Stimulated activated CD4-positive, alpha-beta T cell treated with anti-CD3 and anti-CD28 coated beads, Interleukin-1b, Interleukin-23, amount 100 ng/mL, for 1 hour (primary cell): ENCODE data around the gene CFAP52.
"Not testable (repeated sequence)": the region's sequence is repeated elsewhere in the genome, so short reads cannot be mapped to it uniquely, and the experiment has no call there.

ENCODE experiments used
- DNase-seq, 2 donors: peaks; one replicate each; pipeline ENCODE4 v3.0.0-alpha.2; 2020; ENCODE audit warnings: low read depth in 2 of 2

The CFAP52 gene

DNA sequence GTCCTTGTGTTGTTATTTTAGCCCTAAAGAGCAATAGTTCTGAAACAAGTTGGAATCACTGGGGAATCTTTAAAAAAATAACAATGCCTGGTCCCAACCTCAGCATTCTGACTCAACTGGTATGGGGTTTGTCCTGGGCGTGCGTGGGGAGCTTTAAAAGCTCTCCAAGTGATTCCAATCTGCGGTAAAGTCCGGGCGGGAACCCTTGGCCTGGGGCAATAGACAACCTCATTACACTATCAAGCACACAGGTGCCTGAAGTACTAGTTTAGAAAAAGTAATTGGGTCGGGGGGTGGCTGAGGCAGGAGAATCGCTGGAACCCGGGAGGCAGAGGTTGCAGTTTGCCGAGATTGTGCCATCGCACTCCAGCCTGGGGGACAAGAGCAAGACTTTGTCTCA is 5.2 kb upstream of the CFAP52 start:
- no peak for DNase-seq

GRCh38 chr17:9575381-9576101 is 901 bp upstream of the CFAP52 start, which contains the start of gene STX8:
Gene STX8 (minus strand): TSS chr17:9575820. CDS start chr17:9575808, 12 bp downstream.
- peak; percentile 35 to 69 for DNase-seq

DNA sequence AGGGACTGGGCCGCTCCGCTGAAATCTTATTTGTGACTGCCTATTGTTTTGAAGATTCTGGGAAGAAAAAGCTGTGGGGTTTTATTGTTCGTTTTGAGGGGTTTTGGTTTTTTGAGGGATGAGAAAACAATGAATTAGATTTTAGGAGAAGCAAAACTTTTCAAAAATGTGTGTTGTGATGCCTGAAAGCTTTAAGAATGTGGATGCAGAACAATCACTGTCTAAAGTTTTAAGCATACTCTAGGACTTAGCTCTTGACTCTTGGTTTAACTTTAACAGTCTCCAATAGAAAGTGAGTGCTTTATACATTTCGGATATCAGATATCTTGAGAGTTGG is 899 bp downstream of the CFAP52 start:
- DNase-seq, result no peak

DNA sequence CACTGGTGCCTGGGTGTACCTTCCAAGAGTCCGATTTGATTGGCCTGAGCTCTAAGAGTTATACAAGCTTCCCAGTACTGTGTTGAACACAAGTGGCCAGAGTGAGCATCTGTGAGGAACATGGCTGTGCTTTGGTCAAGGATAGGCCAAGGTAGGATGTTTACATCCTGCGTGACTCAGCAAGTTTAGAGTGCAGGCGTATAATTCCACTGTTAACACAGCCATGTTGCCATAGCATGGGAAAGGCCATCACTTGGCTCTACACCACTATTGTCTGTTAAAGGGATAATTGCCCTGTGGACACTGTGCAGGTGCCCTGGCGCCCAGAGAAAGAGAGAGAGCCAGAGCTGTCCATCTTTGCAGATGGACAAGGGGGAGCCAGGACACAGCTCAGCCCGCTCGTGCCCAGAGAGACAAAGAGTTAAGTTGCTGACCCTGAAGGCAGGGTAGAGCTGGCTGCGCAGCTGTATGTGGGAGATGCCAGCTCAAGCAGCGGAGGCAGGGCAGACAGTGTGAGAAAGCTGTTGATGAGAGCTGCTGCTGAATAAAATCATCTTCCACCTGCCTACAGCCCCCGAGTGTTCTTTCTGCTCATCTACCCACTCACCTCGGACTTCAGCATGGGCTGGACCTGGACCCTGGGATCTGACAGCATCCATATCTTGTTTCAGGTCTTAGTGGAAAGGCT is 11.7 kb downstream of the CFAP52 start:
- DNase-seq, result no peak

GRCh38 chr17:9594065-9594464 is 17.6 kb downstream of the CFAP52 start:
- no peak for DNase-seq

- not testable (repeated sequence) for DNase-seq
Observed at GRCh38 chr17:9597638-9598037, 21.2 kb downstream of the CFAP52 start.

DNA sequence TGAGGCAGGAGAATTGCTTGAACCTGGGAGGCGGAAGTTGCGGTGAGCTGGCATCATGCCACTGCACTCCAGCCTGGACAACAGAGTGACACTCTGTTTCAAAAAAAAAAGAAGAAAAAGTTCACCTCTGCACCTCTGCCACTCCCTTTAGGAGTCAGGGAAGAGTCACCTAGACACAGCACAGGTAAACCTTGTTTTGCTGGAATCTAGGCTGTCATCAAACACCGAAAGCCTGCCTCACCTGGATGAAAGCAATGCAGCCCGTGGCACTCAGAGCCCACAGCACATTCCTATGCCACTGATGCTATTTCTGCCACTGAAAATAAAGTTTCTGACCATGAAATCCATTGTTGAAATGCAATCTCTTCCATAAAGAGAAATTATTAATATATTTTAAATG is 22.2 kb downstream of the CFAP52 start:
- no peak for DNase-seq

DNA sequence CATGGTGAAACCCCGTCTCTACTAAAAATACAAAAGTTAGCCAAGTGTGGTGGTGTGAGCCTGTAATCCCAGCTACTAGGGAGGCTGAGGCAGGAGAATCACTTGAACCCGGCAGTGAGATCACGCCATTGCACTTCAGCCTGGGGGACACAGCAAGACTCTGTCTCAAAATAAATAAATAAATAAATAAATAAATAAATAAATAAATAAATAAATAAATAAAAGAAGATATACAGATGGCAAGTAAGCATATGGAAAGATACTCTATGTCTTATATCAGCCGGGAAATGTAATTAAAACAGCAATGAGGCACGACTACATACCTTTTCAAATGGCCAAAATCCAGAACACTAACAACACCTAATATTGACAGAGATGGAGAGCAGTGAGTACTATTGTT is 28.1 kb downstream of the CFAP52 start:
- not testable (repeated sequence) for DNase-seq

GRCh38 chr17:9606453-9606852 is 30.0 kb downstream of the CFAP52 start:
- no peak for DNase-seq

DNA sequence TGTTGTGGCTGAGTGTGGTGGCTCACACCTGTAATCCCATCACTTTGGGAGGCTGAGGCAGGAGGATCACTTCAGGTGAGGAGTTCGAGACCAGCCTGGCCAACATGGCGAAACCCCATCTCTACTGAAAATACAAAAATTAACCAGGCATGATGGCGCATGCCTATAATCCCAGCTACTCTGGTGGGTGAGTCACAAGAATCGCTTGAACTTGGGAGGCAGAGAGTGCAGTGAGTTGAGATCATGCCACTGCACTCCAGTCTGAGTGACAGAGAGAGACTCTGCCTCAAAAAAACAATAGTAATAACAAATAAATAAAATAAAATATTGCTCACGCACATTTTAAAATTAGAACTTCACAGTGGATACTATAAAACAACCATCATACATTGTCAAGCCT is 30.6 kb downstream of the CFAP52 start:
- DNase-seq, result not testable (repeated sequence)

DNA sequence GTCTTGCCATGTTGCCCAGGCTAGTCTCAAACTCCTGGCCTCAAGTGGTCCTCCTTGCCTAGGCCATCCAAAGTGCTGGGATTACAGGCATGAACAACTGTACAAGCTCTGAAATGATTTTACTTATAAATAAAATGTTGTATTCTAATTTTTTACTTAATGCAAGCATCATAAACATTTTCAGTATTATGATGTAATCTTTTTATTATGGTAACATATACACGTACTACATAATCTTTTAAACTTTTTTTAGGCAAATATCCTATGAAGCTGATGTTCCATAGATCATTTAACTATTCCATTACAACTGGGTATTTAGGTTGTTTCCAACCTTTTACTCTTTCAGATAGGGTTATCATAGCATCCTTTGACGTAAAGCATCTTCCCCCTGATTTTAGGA is 35.1 kb downstream of the CFAP52 start:
- DNase-seq, result no peak

GRCh38 chr17:9612006-9612405 is 35.6 kb downstream of the CFAP52 start:
- DNase-seq, result no peak

DNA sequence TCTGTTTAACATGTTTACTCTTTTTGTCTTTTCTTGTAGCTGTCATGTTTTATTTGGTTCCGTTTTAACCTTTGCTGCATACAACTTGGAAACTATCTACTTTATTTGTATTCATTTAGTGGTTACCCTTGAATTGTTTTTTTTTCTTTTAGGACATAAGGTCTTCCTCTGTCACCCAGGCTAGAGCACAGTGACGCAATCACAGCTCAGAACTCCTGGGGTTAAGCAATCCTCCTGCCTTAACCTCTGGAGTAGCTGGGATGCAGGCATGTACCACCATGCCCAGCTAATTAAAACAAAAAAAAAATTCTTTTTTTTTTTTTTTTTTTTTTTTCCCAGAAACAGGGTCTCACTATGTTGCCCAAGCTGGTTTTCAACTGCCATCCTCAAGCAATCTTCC is 39.0 kb downstream of the CFAP52 start:
- DNase-seq, result no peak

DNA sequence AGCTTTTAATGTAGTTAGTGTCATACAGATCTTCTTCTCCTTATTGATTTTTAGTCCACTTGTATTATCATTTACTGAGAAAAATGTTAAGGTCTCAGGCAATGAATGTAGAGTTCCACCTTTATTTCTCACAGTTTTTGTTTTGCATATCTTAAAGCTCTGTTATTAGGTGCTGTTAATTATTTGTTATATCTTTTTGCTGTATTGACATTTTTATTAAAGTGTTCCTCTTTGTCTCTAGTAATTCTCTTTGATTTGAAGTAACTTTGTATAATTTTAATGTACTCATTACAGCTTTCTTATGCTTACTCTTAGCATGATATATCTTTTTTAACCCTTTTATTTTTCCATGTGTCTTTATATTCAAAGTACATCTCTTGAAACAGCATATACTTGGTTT is 46.5 kb downstream of the CFAP52 start:
- no peak for DNase-seq

DNA sequence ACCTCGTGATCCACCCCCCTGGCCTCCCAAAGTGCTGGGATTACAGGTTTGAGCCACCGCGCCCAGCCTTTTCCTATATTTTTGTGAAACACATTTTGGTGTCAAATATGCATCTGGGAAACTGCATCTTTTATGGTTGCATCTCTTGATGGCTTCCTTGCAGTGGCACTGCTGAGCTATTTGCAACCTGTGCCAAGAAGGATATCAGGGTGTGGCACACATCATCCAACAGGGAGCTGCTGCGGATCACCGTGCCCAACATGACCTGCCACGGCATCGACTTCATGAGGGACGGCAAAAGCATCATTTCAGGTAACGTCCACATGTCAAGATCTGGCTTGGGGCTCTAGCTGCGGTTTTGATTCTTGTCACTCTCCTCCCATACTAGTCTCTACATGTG is 52.1 kb downstream of the CFAP52 start:
- no peak for DNase-seq

DNA sequence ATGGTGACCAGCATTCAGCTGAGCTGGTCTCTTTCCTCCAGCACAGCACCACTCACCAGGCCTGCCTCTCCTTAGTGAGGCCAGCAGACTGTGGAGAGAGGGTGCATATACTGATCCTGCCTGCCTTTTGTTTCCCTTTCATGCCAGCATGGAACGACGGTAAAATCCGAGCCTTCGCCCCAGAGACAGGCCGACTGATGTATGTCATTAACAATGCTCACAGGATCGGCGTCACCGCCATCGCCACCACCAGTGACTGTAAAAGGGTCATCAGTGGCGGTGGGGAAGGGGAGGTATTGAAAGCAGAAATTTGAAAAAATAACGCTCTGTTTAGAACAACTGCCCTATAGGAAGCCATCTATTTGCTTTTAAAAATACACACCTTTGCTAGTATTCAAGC is 56.3 kb downstream of the CFAP52 start:
- no peak for DNase-seq

- no peak for DNase-seq
Observed at GRCh38 chr17:9635340-9635739, 58.9 kb downstream of the CFAP52 start.

DNA sequence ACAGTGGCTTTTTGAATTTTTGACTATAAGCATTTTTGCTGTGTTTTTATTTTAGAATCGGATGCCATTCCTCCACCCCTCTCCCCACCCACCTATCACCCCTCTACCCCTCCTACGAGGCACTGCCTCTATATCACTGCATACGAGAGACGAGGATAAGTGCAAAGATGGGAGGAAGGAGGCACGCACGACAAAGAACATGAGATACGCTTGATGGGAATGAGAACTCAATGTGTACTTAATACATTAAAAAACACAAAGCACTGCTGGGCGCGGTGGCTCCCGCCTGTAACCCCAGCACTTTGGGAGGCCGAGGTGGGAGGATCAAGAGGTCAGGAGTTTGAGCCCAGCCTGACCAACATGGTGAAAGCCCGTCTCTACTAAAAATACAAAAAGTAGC is 60.1 kb downstream of the CFAP52 start:
- no peak for DNase-seq

DNA sequence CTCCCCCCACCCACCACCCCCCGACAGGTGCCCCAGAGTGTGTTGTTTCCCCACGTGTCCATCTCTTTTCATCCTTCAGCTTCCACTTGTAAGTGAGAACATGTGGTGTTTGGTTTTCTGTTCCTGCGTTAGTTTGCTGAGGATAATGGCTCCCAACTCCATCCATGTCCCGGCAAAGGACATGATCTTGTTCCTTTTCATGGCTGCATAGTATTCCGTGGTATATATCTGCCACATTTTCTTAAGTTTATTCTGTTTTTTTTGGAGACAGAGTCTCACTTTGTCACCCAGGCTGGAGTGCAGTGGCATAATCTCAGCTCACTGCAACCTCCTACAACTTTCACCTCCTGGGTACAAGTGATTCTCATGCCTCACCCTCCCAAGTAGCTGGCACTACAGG is 63.9 kb downstream of the CFAP52 start:
- DNase-seq, result not testable (repeated sequence)

DNA sequence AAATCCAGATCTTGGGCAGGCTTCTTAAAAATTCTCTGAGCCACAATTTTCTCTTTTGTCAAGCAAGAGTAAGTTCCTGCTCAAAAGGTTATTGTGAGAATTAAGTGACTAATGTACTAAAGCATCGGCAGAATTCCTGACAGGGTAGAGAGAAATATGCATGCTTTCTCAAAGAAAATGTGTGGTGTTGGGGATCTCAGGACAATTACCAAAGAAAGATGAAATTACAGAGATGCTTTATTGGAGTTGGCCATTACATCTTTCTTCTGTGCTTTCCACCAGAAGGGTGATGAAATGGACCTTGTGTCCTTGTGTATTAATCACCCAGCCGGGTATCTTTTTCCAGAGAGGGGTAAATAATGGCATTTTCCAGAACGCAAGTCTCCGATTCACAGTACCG is 67.2 kb downstream of the CFAP52 start:
- DNase-seq, result no peak

DNA sequence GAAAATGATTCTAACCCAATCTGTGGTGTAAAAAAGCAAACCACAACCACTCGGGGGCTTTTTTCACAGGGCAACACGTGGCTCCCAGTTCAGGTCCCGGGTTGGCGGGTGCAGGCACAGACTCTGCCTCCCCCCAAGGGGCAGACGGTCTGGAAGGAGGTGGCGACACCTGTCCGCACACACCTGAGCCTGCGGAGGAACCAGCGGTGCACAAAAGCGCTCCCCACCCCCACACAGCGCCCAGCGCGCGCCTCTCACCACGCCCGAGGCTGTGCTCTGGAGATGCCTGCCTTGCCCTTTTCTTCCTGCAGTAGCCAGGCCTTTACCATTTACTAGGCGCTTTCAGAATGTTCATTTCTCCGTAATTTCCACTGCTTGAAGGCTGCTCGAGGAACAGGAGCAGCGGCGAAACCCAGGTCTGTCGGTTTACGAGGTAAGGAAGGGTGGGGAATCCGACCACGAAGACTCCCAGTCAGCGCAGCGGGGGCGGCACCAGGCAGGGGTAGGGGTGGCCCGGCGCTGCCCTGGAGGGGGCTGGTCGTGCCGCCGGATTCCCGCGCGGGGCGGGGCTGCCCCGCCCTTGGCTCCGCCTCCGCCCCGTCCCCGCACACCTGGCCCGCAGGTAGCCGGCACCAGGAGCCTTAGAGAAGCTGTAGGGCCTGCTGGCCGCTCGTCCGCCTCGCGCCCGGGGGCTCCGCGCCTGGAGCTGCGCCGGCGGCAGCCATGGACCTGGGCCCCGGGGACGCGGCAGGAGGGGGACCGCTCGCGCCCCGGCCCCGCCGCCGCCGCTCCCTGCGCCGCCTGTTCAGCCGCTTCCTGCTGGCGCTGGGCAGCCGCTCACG is 68.7 kb downstream of the CFAP52 start, which contains the start of gene USP43:
Gene USP43 (plus strand): TSS at position 608 of the 842 bp plus-strand sequence. CDS start 116 bp downstream, at position 724.
- no peak for DNase-seq

DNA sequence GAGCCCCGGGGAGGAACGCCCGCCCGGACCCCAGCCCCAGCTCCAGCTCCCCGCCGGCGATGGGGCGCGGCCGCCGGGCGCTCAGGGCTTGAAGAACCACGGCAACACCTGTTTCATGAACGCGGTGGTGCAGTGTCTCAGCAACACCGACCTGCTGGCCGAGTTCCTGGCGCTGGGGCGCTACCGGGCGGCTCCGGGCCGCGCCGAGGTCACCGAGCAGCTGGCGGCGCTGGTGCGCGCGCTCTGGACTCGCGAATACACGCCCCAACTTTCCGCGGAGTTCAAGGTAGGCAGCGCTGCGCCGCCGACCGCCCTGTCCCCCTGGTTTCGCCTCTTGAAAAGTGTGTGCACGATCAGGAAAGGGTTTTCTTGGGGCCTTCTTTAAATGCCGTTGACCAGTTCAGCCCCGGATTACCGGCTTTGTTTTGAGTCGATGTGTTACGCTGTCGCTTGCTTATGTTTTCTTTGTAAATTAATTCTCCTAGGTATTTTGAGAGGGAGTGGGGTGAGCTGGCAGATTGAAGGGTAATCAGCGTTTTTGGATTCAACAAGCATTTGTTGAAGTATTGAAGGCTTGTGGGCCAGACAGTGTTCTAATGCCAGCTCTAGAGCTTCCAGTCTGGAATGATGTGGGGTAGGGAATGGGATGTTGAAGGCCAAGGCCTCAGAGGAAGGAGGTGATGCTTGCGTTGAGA is 69.6 kb downstream of the CFAP52 start:
- no peak for DNase-seq
